ENCODE measurements around the gene NAMPT. TPM values are rescaled to one million over a fixed set of nuclear protein-coding genes. Genes with fewer than 3 reads are reported as not detected.

Gene NAMPT
- total RNA-seq, 1 donor from 2014 or later = 35.2 TPM

GRCh38 chr7:106269254-106269961, 15.4 kb downstream of the NAMPT start:
- no peak for DNase-seq (ENCODE audit: low spot score, unreplicated experiment)
- Mint-ChIP-seq H3K27ac (no peak overlapping the region), H3K27me3 (no peaks in the 10 kb centered on the region), H3K9me3 (ENCODE audit: low read depth) (no peaks in the 10 kb centered on the region), H3K4me1 (ENCODE audit: low read depth) (no peaks in the 10 kb centered on the region), H3K4me3 (ENCODE audit: low read depth) (no peak overlapping the region), H3K36me3 (ENCODE audit: insufficient read depth) (peaks cover 20% of the 10 kb centered on the region)
- no peak for TF ChIP-seq CTCF (IDR thresholded peaks at IDR 0.05; ENCODE audit: unreplicated experiment)

GRCh38 chr7:106265133-106265532, 19.6 kb downstream of the NAMPT start:
- peaks cover 24% of the 10 kb centered on the region for H3K36me3 Mint-ChIP-seq (ENCODE audit: insufficient read depth)
- no peak overlapping the region for H3K4me3 Mint-ChIP-seq (ENCODE audit: low read depth)
- H3K27me3 Mint-ChIP-seq = no peaks in the 10 kb centered on the region
- H3K9me3 Mint-ChIP-seq (ENCODE audit: low read depth) = no peaks in the 10 kb centered on the region
- no peak for TF ChIP-seq CTCF (IDR thresholded peaks at IDR 0.05; ENCODE audit: unreplicated experiment)
- DNase-seq (ENCODE audit: low spot score, unreplicated experiment) = no peak
- no peaks in the 10 kb centered on the region for H3K4me1 Mint-ChIP-seq (ENCODE audit: low read depth)
- no peak overlapping the region for H3K27ac Mint-ChIP-seq

- DNase-seq (ENCODE audit: low spot score, unreplicated experiment) = no peak
- no peak for TF ChIP-seq CTCF (IDR thresholded peaks at IDR 0.05; ENCODE audit: unreplicated experiment)
- H3K4me3 Mint-ChIP-seq (ENCODE audit: low read depth) = no peak overlapping the region
- H3K27me3 Mint-ChIP-seq = no peaks in the 10 kb centered on the region
- peaks cover 24% of the 10 kb centered on the region for H3K36me3 Mint-ChIP-seq (ENCODE audit: insufficient read depth)
- no peaks in the 10 kb centered on the region for H3K9me3 Mint-ChIP-seq (ENCODE audit: low read depth)
- no peak overlapping the region for H3K27ac Mint-ChIP-seq
- no peaks in the 10 kb centered on the region for H3K4me1 Mint-ChIP-seq (ENCODE audit: low read depth)
Observed at GRCh38 chr7:106262221-106262881, 22.4 kb downstream of the NAMPT start.

DNA sequence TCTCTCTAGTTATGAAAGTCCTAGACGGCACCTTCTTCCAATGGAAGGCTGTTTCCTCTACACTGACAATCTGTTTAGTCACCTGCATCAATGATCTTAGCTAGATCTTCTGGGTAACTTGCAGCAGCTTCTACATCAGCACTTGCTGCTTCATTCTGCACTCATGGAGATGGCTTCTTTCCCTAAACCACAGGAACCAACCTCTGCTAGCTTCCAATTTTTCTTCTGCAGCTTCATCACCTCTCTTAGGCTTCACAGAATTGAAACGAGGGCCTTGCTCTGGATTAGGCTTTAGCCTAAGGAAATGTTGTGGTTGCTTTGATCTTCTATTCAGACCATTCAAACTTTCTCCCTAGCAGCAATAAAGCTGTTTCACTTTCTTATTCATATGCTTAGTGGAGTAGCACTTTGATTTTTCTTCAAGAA, 24.6 kb downstream of the NAMPT start:
- Mint-ChIP-seq H3K36me3 (ENCODE audit: insufficient read depth) (peaks cover 20% of the 10 kb centered on the region), H3K4me1 (ENCODE audit: low read depth) (no peaks in the 10 kb centered on the region), H3K27ac (no peak overlapping the region), H3K27me3 (no peaks in the 10 kb centered on the region), H3K4me3 (ENCODE audit: low read depth) (no peak overlapping the region), H3K9me3 (ENCODE audit: low read depth) (no peaks in the 10 kb centered on the region)
- no peak for DNase-seq (ENCODE audit: low spot score, unreplicated experiment)
- TF ChIP-seq CTCF (IDR thresholded peaks at IDR 0.05; ENCODE audit: unreplicated experiment) = no peak

- no peak for DNase-seq (ENCODE audit: low spot score, unreplicated experiment)
- H3K4me3 Mint-ChIP-seq (ENCODE audit: low read depth) = no peak overlapping the region
- peaks cover 23% of the 10 kb centered on the region for H3K36me3 Mint-ChIP-seq (ENCODE audit: insufficient read depth)
- H3K27ac Mint-ChIP-seq = no peak overlapping the region
- TF ChIP-seq CTCF (IDR thresholded peaks at IDR 0.05; ENCODE audit: unreplicated experiment) = no peak
- no peaks in the 10 kb centered on the region for H3K4me1 Mint-ChIP-seq (ENCODE audit: low read depth)
- H3K27me3 Mint-ChIP-seq = no peaks in the 10 kb centered on the region
- no peaks in the 10 kb centered on the region for H3K9me3 Mint-ChIP-seq (ENCODE audit: low read depth)
Observed at GRCh38 chr7:106258789-106259188, 26.0 kb downstream of the NAMPT start.

Data from progenitor cell of endocrine pancreas (in vitro differentiated cells).